ENCODE results near the gene GP1BB.

GP1BB gene

DNA sequence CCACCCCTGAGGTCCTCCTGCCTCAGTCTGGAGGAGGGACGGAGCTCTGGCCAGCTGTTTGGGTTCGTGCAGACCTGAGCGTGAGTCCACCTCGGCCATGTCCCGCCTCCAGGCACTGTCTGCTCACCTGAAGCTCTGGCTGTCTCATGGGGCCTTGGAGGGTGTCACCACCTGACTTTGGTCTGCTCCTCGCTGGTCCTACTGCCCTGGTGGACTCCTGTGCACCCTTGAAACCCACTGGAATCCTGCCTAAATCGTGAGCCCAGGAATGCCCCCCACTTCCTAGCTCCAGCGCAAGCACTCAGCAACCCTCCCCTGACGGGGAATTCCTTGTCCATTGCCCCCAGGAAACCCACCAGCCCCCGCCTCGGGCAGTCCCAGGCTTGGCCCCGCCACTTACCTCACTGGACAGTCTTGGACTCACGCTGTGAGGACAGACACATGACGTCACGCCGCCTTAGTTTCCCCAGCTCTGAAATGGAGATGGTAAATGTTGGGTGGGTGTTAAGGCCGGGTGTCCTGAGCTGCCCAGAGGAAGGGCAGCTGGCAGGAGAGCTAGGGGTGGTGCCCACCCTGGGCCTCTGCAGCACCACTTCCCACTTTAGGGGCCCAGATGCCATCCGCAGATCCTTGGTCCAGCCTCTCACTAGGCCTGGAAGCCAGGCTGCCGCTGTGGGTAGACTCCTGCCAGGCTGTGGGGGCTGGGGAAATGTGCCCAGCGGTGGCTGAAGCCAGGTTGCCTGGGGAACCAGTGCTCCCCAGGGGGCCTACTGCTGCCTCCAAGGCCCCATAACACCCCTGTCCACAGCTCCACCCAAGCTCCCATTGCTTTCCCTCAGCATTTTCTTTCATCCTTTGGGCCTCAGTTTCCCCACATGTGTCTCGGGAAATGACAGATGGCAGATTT, 19.1 kb downstream of the GP1BB start:
- no peak for DNase-seq (ENCODE audit: low read depth)

DNA sequence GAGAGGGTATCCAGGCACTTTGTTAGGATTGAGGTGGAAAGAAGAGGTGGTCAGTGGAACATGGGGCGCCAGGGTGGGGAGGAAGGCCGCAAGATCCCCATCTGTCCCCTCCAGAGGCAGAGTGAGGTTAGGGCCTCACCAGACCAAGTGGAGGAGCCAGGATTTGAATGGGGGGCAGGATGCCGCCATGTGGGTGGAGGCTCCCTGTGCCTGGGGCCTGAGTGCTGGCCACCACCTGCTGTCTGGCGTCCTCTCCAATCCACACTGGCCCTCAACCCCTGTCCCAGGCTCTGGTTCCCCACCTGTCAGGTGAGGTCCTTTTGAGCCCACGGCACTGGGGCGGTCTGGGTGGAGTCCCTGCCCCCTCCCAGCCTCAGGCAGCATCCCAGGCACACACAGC, 19.7 kb downstream of the GP1BB start:
- DNase-seq (ENCODE audit: low read depth): no peak

DNA sequence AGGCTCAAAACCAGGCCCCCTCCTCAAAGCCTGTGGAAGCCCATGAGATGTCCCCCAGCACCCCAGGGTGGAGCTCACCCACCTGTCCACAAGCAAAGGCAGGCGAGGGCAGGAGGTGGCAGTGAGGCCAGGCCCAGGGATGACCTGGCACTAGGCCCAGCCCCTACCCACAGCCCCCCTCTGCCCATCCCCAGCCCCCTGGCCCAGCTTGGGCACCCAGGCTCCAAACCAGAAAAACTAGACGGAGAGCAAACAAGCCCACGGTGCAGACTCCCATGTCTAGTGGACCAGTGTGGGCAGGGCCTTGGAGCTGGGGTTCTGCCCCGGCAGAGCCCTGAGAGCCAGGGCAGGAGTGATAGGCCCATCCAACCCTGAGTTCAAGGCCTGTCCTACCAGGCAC, 20.3 kb downstream of the GP1BB start:
- DNase-seq (ENCODE audit: low read depth): no peak

DNA sequence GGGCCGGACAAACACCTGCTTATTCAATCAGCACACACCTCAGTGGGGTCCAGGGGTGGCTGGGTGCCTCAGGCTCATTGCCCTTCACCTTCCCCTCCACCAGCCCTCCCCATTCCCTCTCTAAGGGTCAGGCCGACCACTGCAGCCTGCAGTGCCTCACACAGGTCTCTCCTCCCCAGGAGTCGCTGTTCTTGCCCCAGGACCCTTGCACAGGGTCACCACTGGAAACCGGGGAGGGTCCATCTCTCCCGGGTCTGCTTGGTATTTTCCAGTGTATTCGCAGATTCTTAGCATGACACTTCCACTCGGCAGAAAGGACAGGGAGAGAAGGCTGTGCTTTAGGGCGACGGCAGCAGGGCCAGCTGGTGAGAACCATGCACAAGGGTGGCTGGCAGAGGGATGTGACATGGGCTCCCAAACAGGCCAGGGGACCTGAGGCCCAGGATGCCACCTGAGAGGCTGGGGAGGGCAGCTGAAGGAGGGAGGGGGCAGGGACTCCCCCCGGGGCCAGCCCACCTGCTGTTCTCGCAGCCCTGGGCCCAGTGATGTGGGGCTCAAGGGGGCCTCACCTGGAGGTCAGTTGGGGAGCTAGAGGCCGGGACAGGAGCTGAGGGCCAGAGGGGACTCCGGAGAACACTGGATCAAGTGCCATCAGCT, 21.1 kb downstream of the GP1BB start:
- no peak for DNase-seq (ENCODE audit: low read depth)

DNA sequence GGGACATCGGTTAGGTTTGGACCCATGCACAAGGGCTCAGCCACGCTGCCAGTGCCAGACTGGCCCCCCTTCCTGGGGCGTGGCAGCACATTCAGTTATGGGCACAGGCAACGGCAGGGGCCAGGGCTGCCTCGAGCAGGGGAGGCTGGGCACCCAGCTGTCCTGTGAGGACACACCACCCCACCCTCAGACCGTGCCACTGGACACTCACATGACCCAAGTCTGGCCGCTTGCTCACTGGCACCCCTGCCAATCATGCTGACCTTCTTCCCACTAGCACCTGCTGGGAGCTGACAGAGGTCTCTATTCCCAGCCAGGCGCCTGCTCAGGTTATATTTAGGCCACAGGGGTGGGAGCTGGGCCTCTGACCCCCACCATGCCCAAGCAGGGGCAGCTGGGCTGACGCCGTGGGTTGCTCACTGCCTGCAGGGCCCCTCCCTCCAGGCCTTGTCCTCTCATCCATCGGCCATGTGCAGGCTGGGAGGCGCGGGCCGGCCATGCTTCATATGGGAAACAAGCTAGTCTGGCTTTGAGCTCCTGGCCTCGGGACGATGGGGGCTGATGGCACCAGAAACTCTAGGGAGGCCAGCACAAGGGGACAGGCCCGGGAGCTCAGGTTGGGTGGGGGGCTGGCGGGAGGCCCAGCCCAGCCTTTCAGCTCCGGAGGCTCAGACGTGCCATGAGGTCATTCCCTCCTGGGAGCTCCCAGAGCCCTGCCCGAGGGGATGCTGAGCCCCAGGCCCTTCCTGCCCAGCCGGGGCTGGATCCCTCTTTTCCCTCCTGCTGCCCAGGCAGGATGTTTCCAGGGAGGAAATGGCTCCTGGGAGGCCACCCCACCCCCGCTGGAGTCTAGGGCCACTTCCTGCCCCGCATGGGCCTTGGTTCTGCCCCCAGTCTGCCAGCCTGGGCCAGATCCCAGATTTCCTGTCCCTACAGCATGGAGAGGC, 22.1 kb downstream of the GP1BB start:
- no peak for DNase-seq (ENCODE audit: low read depth)

DNA sequence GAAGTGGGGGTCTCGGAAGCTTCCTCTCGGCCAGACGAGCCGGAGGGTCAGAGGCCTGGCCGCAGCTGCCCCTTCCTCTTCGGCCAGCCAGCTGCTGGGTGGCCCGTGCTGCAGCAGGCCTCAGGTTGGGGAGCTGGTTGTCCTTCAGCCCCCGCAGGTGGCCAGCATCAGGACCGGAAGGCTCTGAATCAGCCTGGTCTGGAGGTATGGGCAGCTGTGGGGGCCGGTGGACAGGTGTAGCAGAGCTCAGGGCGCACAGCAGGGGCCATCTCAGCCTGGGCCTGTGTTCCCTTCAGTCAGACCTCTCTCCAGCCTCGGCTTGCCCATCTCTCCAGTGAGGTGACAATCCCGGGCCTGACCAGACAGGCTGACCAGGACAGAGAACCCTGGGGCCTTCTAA, 23.4 kb downstream of the GP1BB start:
- no peak for DNase-seq (ENCODE audit: low read depth)

DNA sequence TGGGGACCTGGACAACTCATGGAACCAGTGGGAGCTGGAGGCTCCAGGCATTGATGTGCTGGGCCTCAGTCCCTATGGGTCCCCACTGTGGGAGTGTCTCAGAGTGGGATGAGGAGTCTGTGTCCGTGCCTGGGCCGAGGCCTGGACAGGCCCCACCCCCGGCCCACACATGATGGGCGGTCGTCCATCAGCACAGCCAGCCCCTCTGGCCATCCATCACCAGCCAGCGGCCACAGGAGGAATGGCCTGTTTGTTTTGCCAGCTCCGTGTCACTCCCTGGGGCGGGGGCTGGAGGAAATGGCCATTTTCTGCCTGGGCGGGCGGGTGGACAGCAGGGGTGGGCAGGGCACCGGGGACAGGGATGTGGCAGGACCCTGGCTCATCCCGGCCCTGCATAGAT, 24.2 kb downstream of the GP1BB start:
- no peak for DNase-seq (ENCODE audit: low read depth)

DNA sequence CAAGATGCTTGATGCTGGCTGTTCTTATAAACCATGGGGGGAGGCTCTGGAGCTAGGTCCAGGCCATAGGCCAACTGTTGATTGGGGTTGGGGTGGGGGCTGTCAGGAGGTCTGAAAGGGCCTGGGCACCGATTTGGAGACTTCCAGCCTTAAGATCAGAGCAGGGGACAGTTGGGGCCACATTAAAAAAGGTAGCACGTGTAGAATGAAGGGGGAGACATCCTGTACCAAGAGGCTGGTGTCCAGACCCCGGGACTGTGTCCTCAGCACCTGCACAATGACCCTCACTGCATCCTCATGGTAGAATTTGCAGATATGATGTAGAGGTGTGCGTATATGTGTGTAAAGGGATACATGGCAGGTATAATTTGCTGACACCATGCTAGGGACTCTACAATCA, 24.8 kb downstream of the GP1BB start:
- DNase-seq (ENCODE audit: low read depth): no peak

DNA sequence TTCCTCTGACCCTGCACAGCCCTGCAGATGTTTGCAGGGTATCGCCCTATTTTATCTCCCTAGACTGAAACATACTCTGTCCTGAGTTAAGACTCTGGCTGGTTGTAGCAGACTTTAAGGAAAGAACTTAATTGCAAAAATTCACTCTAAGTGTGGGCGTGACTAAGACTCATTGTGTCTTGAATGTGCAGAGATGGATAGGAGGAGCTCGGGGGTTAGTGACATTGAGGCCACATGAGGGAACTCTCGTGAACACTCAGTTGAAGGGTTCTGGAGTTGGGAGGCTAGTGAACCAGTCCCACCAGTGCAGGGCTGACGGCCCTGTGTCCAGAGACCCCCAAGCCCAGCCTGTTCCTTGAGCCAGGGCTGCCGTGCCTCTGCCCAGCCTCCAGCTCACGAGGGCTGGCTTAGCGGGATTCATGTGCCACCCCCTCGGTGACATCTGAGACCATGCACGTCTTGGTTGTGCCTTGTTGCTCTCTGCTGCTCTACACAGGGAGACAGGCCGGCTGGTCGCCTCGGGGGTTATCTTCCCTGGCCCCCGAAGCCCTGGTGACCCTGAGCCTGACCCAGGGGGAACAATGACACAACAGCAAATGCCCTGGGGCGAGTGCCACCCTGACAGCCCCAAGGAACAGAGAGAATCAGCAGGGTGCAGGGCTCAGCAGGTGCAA, 25.8 kb downstream of the GP1BB start:
- no peak for DNase-seq (ENCODE audit: low read depth)

DNA sequence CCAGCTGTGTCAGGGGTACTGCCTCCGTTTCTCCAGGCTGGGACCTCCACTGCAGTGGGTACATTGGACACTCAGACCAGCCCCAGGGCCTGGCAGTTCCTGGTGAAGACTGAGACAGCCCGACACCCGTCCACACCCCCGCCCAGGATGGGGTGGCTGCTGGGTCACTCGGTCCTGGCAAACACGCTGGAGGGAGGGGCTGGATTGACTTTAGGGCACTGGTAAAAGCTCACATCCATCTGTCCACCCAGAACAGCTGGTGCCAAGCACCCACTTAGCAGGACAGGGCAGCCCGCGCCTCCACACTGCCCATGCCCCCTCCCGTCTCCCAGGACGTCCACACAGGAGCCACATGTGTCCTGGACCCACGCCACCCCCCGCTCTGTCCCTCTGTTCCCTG, 26.5 kb downstream of the GP1BB start:
- no peak for DNase-seq (ENCODE audit: low read depth)

DNA sequence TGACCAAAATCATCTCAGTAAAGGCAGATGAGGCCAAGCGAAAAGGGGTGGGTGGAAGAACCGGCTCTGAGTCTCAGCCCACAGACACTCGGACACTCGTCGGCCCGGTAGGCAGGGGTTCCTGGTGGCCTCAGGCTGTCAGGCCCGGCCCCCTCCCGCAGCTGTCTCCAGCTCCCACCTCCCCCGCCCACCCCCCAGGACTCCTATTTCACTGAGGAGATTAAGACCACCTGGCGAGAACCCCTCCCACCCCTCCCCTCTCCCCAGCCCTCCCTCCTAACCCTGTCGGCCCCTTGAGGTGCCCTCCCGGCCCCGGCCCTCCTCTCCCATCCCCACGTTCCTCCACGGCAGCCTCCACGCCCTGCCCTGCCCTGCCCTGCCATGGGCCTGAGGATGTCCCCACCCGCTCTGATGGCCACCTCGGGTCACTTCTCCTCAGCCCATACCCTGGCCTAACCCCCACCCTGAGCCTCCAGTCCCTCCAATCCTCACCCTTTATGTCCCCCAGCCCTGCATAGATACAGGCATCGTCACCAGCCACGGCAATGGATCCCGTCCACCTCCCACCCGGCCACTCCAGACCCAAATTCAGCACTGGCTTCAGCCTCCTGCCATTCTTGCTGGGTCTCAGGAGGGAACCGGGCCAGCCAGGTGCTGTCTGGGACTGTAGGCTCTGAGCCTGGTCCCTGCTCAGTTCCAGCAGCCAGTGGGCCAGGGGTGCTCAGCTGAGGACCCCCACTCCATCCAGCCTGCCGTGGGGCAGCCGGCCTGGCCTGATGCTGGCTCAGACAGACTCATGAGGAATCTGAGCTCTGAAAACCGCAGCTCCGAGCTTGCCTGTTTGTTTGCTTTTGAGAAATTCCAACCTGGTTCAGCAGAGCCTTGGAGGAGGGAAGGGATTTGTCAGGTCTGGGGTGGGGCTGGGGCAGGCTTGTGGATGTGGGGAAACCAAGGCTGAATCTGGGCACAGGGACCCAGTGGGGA, 27.5 kb downstream of the GP1BB start:
- DNase-seq (ENCODE audit: low read depth): no peak

DNA sequence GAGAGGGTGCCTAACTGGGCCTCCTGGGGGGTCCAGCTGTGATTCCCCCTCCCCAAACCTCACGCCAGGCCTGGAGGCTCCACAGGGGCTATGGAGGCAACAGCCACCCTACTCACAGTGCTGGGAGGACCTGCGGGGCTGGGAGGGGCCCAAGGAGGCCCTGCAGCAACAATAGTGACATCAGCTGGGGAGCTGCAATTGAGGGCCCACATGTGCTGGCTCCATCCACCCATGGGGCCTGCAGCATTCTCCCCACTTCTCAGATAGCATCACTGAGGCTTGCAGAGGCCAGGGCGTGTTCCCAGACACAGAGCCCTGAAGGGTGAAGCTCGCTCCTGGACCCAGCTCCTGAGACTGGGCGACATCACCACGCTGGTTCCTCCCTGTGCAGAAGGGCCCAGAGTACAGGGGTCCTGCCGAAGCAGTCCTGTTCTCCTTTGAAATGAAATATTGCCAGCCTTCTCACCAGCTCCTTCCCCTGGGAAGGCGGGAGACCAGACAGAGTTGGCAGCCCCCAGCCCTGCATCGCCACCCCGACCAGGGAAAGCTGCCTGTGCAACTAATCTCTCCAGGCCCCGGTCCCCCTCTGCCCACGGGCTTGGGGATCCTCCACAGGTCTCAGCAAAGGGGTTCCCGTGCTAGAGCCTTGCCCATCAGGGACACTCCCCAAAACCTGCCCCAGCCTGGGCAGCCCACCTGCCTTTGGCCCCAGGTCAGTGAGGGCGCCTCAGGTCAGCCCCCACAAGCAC, 28.3 kb downstream of the GP1BB start:
- DNase-seq (ENCODE audit: low read depth): no peak

DNA sequence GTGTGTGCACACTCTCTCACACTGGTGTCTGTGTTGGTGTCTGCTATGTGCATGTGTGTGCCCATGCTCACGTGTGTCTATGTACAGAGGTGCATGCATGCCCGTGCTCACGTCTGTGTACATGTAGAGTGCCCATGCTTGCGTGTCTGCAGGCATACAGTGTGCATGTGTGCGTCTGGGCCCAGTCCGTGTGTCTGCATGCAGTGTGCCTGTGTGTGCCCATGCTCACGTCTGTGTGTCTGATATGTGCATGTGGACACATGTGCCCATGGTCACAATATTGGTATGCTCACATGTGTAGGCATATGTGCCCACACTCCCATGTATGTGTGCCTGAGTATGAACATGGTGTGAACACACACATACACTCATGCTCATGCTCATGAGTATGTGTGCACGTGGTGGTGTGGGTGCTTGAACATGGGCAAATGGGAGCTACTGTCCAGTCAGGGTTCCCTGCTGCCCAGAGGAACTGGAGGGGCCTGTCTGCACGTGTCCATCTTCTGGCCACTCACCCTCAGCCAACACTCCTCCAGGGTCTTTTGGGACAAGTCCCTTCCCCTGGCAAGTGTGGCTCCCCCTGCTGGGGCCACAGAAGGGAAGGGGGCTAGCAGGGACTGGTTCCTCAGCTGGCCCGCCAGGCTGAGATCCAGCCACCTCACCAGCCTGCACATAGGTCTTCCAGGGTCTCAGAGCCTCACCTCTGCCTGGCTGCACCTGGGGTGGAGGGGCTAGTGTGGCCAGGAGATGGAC, 29.9 kb downstream of the GP1BB start:
- DNase-seq (ENCODE audit: low read depth): no peak

DNA sequence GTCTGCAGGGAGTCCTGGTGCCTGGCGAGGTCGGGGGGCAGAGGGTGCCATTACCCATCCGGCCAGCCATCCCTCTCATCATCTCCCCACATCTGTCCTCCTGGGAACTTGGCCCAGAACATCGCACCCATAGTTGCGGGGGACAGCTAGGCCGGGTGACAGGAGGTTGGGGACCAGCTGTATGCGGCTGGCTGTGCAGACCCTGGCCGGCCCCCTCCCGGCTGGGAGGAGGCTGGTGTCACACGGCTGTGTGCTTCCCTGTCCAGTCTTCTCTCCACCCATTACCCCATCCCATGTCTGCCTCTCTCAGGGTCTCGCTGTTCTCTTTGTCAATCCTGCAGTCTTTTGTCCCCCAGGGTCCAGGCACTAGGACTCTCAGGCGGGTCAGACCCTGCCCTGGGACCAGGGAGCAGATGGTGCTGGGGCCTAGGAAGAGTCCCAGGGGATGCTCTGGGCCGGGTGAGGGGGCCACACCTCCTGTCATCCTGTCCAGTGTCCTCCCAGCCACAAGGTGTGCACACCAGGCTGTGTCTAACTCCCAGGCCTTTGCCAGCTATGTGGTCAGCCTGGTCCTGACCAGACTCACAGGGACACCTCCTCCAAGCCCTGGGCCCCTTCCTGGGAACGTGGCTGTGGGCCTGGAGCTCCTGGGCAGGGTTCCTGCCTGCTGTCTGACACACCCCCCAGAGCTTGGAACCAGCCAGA, 30.8 kb downstream of the GP1BB start:
- DNase-seq (ENCODE audit: low read depth): no peak

DNA sequence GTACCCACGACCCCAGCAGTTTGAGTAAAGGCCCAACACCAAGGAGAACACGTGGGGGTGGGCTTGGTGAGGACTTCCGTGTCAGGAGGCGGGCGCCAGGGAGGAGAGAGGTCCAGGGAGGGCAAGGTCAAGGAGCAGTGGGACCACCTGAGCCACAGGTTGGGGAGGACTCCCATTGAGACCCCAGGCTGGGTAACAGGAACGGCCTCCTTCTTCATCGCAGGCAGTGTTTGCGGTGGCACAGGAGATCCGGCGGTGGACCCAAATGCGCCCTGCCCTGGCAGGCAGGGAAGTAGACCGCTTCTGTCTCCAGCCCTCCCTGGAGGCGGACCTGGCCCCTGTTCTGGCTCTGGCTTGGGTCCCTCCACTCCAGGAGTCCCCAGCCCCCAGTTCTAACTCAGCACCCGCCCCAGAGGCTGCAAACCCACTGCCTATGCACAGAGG, 31.4 kb downstream of the GP1BB start:
- DNase-seq (ENCODE audit: low read depth): no peak

DNA sequence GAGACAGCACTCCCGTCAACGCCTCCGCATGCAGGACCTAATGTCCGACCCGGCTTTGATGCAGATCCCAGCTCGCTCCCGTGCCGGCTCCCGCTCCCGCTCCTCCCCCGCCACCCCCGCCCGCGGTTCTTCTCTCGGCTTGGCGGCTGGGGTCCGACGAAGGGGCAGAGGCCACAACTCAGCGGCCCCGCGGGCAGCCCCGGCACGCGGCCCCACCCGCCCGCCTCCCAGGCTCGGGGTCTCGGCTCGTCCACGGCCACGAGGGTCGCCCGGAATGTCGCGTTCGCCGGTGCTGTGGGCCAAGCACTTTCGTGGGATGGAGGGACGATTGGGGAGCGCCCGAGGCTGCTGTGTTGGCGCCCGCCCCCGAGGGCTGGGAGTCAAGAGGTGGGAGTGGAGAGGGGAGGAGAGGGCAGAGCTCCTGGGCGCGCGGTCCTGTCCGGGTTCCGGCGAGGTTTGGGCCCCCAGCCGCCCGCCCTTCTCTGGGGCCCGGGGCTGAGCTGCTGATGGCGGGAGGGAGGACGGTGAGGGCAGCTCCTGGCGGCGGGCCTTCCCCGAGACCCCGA, 31.9 kb downstream of the GP1BB start:
- DNase-seq (ENCODE audit: low read depth): no peak

DNA sequence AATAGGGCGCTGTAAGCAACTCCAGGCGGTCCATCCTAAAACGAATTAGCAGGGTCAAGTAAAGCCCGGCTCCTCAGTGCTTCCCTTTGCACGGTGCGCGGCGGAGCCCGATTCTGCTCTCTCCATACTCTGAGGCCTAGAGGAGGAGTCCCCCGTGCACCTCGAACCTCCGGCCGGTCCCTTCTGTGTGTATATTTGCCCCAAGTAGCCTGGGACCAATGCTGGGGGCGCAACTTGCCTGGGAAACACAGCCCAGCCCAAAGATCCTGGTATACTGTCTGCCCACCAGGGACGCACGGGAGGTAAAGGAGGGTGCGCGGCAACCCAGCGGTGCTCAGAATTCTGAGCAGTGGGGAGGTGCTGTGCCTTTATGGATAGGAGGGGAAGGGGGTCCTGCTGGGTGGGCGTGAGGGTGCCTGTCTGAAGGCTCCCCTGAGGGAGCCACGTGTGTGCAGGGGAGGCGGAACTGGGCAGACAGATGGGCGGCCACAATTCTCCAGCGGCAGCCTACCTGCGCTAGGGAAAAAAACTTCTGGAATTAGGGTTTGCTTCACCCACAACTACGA, 32.5 kb downstream of the GP1BB start:
- no peak for DNase-seq (ENCODE audit: low read depth)

Data from HS-27A (cell line).